ENCODE data around the gene GPT2.

Gene GPT2

GRCh38 chr16:46891910-46892309 is 7.7 kb downstream of the GPT2 start:
- DNase-seq = no peak
- in situ Hi-C loops (cut with MboI; ENCODE audit: low pct_unique_long_range_greater_than_20kb, low sequenced_read_pairs) = no loop called here

- no peak for DNase-seq
- in situ Hi-C loops (cut with MboI; ENCODE audit: low pct_unique_long_range_greater_than_20kb, low sequenced_read_pairs) = no loop called here
These were observed 10.0 kb downstream of the GPT2 start for GRCh38 chr16:46894036-46894672.

DNA sequence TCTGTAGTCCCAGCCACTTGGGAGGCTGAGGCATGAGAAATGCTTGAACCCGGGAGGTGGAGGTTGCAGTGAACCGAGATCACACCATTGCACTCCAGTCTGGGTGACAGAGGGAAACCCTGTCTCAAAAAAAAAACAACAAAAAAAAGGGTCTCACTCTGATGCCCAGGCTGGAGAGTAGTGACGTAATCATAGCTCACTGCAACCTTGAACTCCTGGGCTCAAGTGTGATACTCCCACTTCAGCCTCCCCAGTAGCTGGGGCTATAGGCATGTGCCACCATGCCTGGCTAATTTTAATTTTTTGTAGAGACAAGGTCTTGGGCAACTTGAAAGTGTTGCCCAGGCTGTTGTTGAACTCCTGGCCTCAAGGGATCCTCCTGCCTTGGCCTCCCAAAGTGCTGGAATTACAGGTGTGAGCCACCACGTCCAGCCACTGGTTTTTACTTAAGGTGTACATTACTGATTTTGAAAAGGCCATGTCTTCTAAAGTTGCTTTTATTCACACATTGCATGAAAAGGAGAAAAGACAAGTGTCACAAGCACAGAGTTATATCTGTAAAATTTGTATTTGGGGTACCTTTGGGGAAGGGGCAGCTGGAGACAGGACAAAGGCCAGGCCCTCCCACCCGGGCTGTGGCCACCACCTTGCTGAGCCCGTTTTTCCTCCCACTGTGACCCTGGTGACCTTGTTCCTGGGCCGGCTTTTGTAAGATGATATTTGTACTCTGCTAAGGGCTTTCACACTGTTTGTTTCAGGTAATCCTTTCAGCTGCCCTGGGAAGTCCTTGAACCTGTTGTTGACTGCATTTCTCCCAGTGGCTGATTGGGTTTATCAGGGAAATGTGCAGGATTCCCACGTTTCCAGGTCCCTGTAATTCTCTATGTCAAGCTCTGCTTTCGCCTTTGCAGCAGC is 11.5 kb downstream of the GPT2 start:
- in situ Hi-C loops (cut with MboI; ENCODE audit: low pct_unique_long_range_greater_than_20kb, low sequenced_read_pairs) = no loop called here
- no peak for DNase-seq

- in situ Hi-C loops (cut with MboI; ENCODE audit: low pct_unique_long_range_greater_than_20kb, low sequenced_read_pairs) = no loop called here
- no peak for DNase-seq
These were observed 12.3 kb downstream of the GPT2 start for GRCh38 chr16:46896314-46896968.

GRCh38 chr16:46897471-46897870 is 13.3 kb downstream of the GPT2 start:
- no peak for DNase-seq
- in situ Hi-C loops (cut with MboI; ENCODE audit: low pct_unique_long_range_greater_than_20kb, low sequenced_read_pairs) = no loop called here

DNA sequence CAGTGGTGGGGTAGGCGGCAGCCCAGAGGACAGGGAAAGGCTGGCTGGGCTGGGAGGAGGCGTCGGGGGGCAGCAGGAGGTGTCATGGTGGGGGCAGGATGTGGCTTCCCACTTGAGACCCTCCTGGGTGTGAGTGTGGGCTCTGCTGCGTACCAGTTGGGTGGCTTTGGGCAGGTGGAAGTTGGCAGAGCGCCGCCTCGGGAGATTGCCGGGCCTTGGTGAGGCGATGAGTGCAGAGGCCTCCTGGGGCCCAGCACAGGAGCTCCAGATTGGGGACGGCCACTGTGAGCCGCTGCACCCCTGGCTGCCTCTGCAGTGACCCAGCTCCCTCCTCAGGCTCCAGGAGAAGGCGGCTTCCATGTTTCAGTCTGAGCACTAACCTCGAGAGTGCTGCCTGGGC is 13.8 kb downstream of the GPT2 start:
- no peak for DNase-seq
- in situ Hi-C loops (cut with MboI; ENCODE audit: low pct_unique_long_range_greater_than_20kb, low sequenced_read_pairs) = no loop called here

- DNase-seq = no peak
- in situ Hi-C loops (cut with MboI; ENCODE audit: low pct_unique_long_range_greater_than_20kb, low sequenced_read_pairs) = loop anchor here (25.0 kb wide), 1 partner anchor 237 kb away; no protein-coding TSS in a partner anchor
These were observed 15.4 kb downstream of the GPT2 start for GRCh38 chr16:46899443-46900143.

- in situ Hi-C loops (cut with MboI; ENCODE audit: low pct_unique_long_range_greater_than_20kb, low sequenced_read_pairs) = loop anchor here (25.0 kb wide), 1 partner anchor 238 kb away; no protein-coding TSS in a partner anchor
- no peak for DNase-seq
These were observed 16.5 kb downstream of the GPT2 start for GRCh38 chr16:46900455-46901235.

GRCh38 chr16:46901709-46902108 is 17.5 kb downstream of the GPT2 start:
- in situ Hi-C loops (cut with MboI; ENCODE audit: low pct_unique_long_range_greater_than_20kb, low sequenced_read_pairs) = loop anchor here (25.0 kb wide), 1 partner anchor 239 kb away; no protein-coding TSS in a partner anchor
- DNase-seq = no peak

- in situ Hi-C loops (cut with MboI; ENCODE audit: low pct_unique_long_range_greater_than_20kb, low sequenced_read_pairs) = loop anchor here (25.0 kb wide), 1 partner anchor 241 kb away; no protein-coding TSS in a partner anchor
- no peak for DNase-seq
These were observed 19.2 kb downstream of the GPT2 start for GRCh38 chr16:46903255-46903905.

- in situ Hi-C loops (cut with MboI; ENCODE audit: low pct_unique_long_range_greater_than_20kb, low sequenced_read_pairs) = loop anchor here (25.0 kb wide), 1 partner anchor 242 kb away; no protein-coding TSS in a partner anchor
- DNase-seq = no peak
These were observed 20.3 kb downstream of the GPT2 start for GRCh38 chr16:46904471-46904870.

DNA sequence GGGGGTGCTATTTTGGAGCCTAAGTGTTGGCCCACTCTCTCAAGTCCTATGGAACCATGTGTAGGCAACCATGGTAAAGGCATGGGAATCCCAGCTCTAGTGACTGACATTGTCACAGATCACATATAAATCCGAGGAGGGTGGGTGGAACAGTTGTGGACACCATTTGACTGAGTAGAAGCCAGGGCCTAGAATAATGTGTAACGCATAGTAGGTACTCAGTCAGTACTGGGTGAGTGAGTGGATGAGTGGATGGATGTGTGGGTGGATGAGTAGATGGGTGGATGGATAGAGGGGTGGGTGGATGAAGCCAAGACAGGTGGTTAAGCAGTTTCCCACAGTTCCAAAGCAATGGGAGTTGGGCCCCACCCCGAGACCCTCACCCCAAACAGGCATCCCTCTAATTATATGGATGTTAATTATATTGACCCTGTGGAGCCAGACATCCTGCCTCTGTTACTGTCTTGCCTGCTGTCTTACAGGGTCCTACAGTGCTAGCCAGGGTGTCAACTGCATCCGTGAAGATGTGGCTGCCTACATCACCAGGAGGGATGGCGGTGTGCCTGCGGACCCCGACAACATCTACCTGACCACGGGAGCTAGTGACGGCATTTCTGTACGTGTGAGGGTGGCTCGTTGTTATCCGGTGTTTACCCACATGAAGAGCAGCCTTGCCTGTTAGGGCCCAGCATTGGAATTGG is 22.3 kb downstream of the GPT2 start:
- in situ Hi-C loops (cut with MboI; ENCODE audit: low pct_unique_long_range_greater_than_20kb, low sequenced_read_pairs) = loop anchor here (25.0 kb wide), 1 partner anchor 244 kb away; no protein-coding TSS in a partner anchor
- DNase-seq = no peak

- in situ Hi-C loops (cut with MboI; ENCODE audit: low pct_unique_long_range_greater_than_20kb, low sequenced_read_pairs) = loop anchor here (25.0 kb wide), 1 partner anchor 245 kb away; no protein-coding TSS in a partner anchor
These were observed 23.1 kb downstream of the GPT2 start for GRCh38 chr16:46907061-46907774.

DNA sequence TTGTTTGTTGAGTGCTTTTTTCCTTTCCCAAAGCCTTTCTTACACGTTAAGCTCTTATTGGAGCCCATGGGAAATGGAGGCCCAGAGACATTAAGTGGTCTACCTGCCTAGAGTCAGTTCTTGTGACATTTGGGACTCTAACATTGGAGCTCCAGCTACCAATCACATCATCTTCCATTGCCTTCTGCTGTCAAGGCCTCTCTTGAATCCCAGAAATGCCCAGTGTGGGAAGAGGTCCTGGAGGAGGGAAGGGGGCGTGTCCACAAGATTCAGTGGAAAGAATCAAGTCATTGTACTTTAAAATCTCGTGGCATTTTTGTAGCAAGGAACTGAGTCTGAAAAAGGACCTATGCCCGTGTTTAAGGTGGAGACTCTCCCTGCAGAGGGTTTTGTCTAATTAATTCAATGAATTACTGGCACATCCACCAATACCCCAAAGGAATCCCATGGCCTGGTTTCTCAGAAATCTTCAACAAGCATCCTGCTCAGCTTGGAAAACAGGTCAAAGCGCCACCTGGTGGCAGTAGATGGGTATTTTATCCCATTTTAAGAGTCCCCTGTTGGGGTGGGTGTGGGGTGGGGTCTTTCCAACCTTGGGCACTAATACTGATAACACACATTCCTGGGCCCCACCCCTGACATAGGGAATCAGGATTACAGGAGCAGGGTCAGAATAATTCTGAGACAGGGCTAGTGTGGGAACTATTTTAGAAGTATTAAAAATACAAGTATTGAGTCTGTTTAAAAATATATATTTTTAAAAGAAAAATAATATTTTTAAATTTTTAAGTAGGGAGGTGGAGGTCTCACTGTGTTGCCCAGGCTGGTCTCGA is 24.6 kb downstream of the GPT2 start:
- in situ Hi-C loops (cut with MboI; ENCODE audit: low pct_unique_long_range_greater_than_20kb, low sequenced_read_pairs) = loop anchor here (25.0 kb wide), 1 partner anchor 246 kb away; no protein-coding TSS in a partner anchor
- peak; percentile 60 for DNase-seq

More at GRCh38 chr16:46907061-46907774, 23.1 kb downstream of the GPT2 start:
- no peak for DNase-seq

DNA sequence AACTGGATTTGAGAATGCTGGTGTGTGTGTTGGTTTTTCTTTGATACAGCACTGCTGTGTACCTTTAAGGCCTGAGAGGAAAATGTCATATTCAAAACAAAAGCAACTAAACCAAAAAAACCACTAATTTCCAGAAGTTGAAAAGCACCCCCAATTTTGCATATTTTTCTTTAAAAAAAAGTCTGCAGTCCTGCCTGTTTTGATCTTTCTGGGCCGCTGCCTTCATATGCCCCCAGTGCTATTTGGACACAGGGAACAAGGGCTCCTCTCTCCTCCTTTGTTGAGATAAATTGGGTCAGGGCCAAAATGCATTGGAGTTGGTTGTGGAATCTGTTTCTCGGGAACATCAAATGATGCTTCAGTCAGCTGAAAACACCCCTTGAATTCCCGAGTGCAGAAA is 26.9 kb downstream of the GPT2 start:
- in situ Hi-C loops (cut with MboI; ENCODE audit: low pct_unique_long_range_greater_than_20kb, low sequenced_read_pairs) = loop anchor here (10.0 to 25.0 kb wide), 2 partner anchors 56 to 249 kb away; no protein-coding TSS in a partner anchor
- DNase-seq = no peak

All from KBM-7 (cell line).